Type B pancreatic cell (in vitro differentiated cells): ENCODE results near the gene NPC2. TPM values are rescaled to one million over a fixed set of nuclear protein-coding genes. Genes with fewer than 3 reads are reported as not detected.

Experiments used
- DNase-seq: peaks from one replicate; pipeline ENCODE4 v3.0.0; 2021; ENCODE audit warnings: mixed read lengths; ENCODE audit not compliant: unreplicated experiment; ENCODE audit errors: extremely low spot score
- H3K27ac Mint-ChIP-seq: 2 replicates; pipeline ENCODE4 v1.8.0; 2021; ENCODE audit warnings: mild to moderate bottlenecking, mixed read lengths
- H3K27me3 Mint-ChIP-seq: 2 replicates; pipeline ENCODE4 v1.8.0; 2021; ENCODE audit warnings: mixed read lengths
- H3K36me3 Mint-ChIP-seq: 2 replicates; pipeline ENCODE4 v1.8.0; 2021; ENCODE audit warnings: mixed read lengths
- H3K4me1 Mint-ChIP-seq: one replicate; pipeline ENCODE4 v1.8.0; 2021; ENCODE audit warnings: mixed read lengths; ENCODE audit not compliant: unreplicated experiment
- H3K4me3 Mint-ChIP-seq: 2 replicates; pipeline ENCODE4 v1.8.0; 2021; ENCODE audit warnings: mild to moderate bottlenecking, mixed read lengths
- H3K9me3 Mint-ChIP-seq: 2 replicates; pipeline ENCODE4 v1.8.0; 2021; ENCODE audit warnings: mixed read lengths
- CTCF ChIP-seq: fragments of 200-600 bp; sonication (generic); conservative IDR thresholded peaks from 2 replicates; pipeline ENCODE4 v1.5.0; 2021; ENCODE audit warnings: antibody characterized with exemption, mild to moderate bottlenecking
- total RNA-seq: library from RNA; stranded (reverse); gene quantifications from 2 replicates; pipeline ENCODE4 v1.2.1, GENCODE V29; 2021; ENCODE audit warnings: low replicate concordance

NPC2 gene
- total RNA-seq, 1 donor from 2014 or later = 165 TPM

- no peak overlapping the region for H3K27ac Mint-ChIP-seq
- H3K9me3 Mint-ChIP-seq = no peaks in the 10 kb centered on the region
- H3K4me3 Mint-ChIP-seq = no peak overlapping the region
- peaks cover 5% of the 10 kb centered on the region for H3K4me1 Mint-ChIP-seq
- no peak for DNase-seq
- TF ChIP-seq CTCF = no peak
- H3K36me3 Mint-ChIP-seq = no peaks in the 10 kb centered on the region
- no peaks in the 10 kb centered on the region for H3K27me3 Mint-ChIP-seq
Observed at GRCh38 chr14:74528406-74528805, 35.3 kb upstream of the NPC2 start.

- H3K27ac Mint-ChIP-seq = no peak overlapping the region
- no peaks in the 10 kb centered on the region for H3K27me3 Mint-ChIP-seq
- no peaks in the 10 kb centered on the region for H3K9me3 Mint-ChIP-seq
- peaks cover 5% of the 10 kb centered on the region for H3K4me1 Mint-ChIP-seq
- no peak overlapping the region for H3K4me3 Mint-ChIP-seq
- TF ChIP-seq CTCF = no peak
- no peak for DNase-seq
- H3K36me3 Mint-ChIP-seq = no peaks in the 10 kb centered on the region
Observed at GRCh38 chr14:74527736-74528280, 34.7 kb upstream of the NPC2 start.

GRCh38 chr14:74526854-74527585 lies 33.9 kb upstream of the NPC2 start:
- TF ChIP-seq CTCF = no peak
- Mint-ChIP-seq H3K27ac (no peak overlapping the region), H3K4me1 (peaks cover 5% of the 10 kb centered on the region), H3K27me3 (no peaks in the 10 kb centered on the region), H3K36me3 (no peaks in the 10 kb centered on the region), H3K4me3 (no peak overlapping the region), H3K9me3 (no peaks in the 10 kb centered on the region)
- no peak for DNase-seq

GRCh38 chr14:74525361-74525851 lies 32.3 kb upstream of the NPC2 start:
- H3K27me3 Mint-ChIP-seq = no peaks in the 10 kb centered on the region
- H3K4me1 Mint-ChIP-seq = peaks cover 5% of the 10 kb centered on the region
- H3K9me3 Mint-ChIP-seq = no peaks in the 10 kb centered on the region
- no peak for TF ChIP-seq CTCF
- H3K4me3 Mint-ChIP-seq = no peak overlapping the region
- DNase-seq = no peak
- no peak overlapping the region for H3K27ac Mint-ChIP-seq
- no peaks in the 10 kb centered on the region for H3K36me3 Mint-ChIP-seq

- H3K4me1 Mint-ChIP-seq = peaks cover 5% of the 10 kb centered on the region
- H3K27ac Mint-ChIP-seq = no peak overlapping the region
- no peaks in the 10 kb centered on the region for H3K9me3 Mint-ChIP-seq
- no peak overlapping the region for H3K4me3 Mint-ChIP-seq
- no peak for DNase-seq
- no peak for TF ChIP-seq CTCF
- H3K27me3 Mint-ChIP-seq = no peaks in the 10 kb centered on the region
- no peaks in the 10 kb centered on the region for H3K36me3 Mint-ChIP-seq
Observed at GRCh38 chr14:74524812-74525135, 31.7 kb upstream of the NPC2 start.
